HepG2 (cell line): ENCODE measurements around the gene RNASE8. TPM values are rescaled to one million over a fixed set of nuclear protein-coding genes. Genes with fewer than 3 reads are reported as not detected.

Experiments
- ADNP ChIP-seq: sonication (generic); formaldehyde crosslinking; IDR thresholded peaks from 2 replicates; pipeline ENCODE4 v1.4.0; 2020; ENCODE audit warnings: missing genetic modification reagents
- ARID5B ChIP-seq: IDR thresholded peaks from 2 replicates; pipeline ENCODE4 v1.4.0; 2020; ENCODE audit warnings: mild to moderate bottlenecking, missing genetic modification reagents
- CREM ChIP-seq, 2 experiments: sonication (generic) in 1 of 2; formaldehyde crosslinking in 1 of 2; IDR thresholded peaks; 2 replicates each; pipeline versions ENCODE4 v1.4.0 to v1.6.1; 2016 to 2020; ENCODE audit warnings: antibody characterized with exemption in 1 of 2, mild to moderate bottlenecking in 1 of 2, missing genetic modification reagents in 1 of 2
- ELF3 ChIP-seq: IDR thresholded peaks from 2 replicates; pipeline ENCODE4 v1.6.1; 2016; ENCODE audit warnings: missing genetic modification reagents, missing compliant biosample characterization
- FOXA1 ChIP-seq, 2 experiments: fragments of 450-650 bp in 1 of 2; sonication (generic) in 1 of 2; formaldehyde crosslinking in 1 of 2; IDR thresholded peaks; 2 replicates each; pipeline versions ENCODE4 v1.4.0 to v1.6.1; 2016 to 2020; ENCODE audit warnings: missing genetic modification reagents in 1 of 2
- FOXA3 ChIP-seq: IDR thresholded peaks from 2 replicates; pipeline ENCODE4 v1.6.1; 2016; ENCODE audit warnings: missing genetic modification reagents, missing compliant biosample characterization
- FOXP1 ChIP-seq, 2 experiments: fragments of 450-650 bp in 1 of 2; IDR thresholded peaks; 2 replicates each; pipeline ENCODE4 v1.6.1; 2017 to 2018; ENCODE audit warnings: antibody characterized with exemption in 1 of 2
- HIVEP1 ChIP-seq: sonication (generic); formaldehyde crosslinking; IDR thresholded peaks from 2 replicates; pipeline ENCODE4 v1.4.0; 2020; ENCODE audit warnings: mild to moderate bottlenecking, missing genetic modification reagents
- MED8 ChIP-seq: sonication (generic); formaldehyde crosslinking; IDR thresholded peaks from 2 replicates; pipeline ENCODE4 v1.8.1; 2023; ENCODE audit warnings: mild to moderate bottlenecking, missing genetic modification reagents; ENCODE audit not compliant: insufficient replicate concordance
- MTF1 ChIP-seq: sonication (generic); formaldehyde crosslinking; IDR thresholded peaks from 2 replicates; pipeline ENCODE4 v1.5.0; 2020; ENCODE audit warnings: missing genetic modification reagents
- MYNN ChIP-seq: sonication (generic); formaldehyde crosslinking; IDR thresholded peaks from 2 replicates; pipeline ENCODE4 v1.4.0; 2020; ENCODE audit warnings: mild to moderate bottlenecking, low read depth, missing genetic modification reagents
- PLSCR1 ChIP-seq: sonication (generic); formaldehyde crosslinking; IDR thresholded peaks from 2 replicates; pipeline ENCODE4 v1.5.0; 2020; ENCODE audit warnings: missing genetic modification reagents, mild to moderate bottlenecking, borderline replicate concordance
- PRDM4 ChIP-seq: sonication (generic); formaldehyde crosslinking; IDR thresholded peaks from 2 replicates; pipeline ENCODE4 v1.9.0; 2021; ENCODE audit warnings: missing genetic modification reagents, borderline replicate concordance
- SAP130 ChIP-seq: IDR thresholded peaks from 2 replicates; pipeline ENCODE4 v1.6.1; 2016; ENCODE audit warnings: low read depth
- SOX13 ChIP-seq, 3 experiments: fragments of 450-650 bp in 1 of 3; sonication (generic) in 1 of 3; formaldehyde crosslinking in 1 of 3; IDR thresholded peaks in 2 of 3; conservative IDR thresholded peaks in 1 of 3; 2 replicates each; pipeline versions ENCODE4 v1.5.0 to v1.6.1; 2016 to 2020; ENCODE audit warnings: antibody characterized with exemption in 1 of 3, mild to moderate bottlenecking in 1 of 3, missing compliant biosample characterization in 1 of 3, missing genetic modification reagents in 1 of 3, moderate library complexity in 1 of 3
- ZNF205 ChIP-seq: IDR thresholded peaks from 2 replicates; pipeline ENCODE4 v1.6.1; 2018; ENCODE audit warnings: missing biosample characterization, missing genetic modification reagents
- ZNF280B ChIP-seq: sonication (generic); formaldehyde crosslinking; IDR thresholded peaks from 2 replicates; pipeline ENCODE4 v1.5.0; 2020; ENCODE audit warnings: missing genetic modification reagents, mild to moderate bottlenecking, borderline replicate concordance
- ZNF282 ChIP-seq: fragments of 450-650 bp; IDR thresholded peaks from 2 replicates; pipeline ENCODE4 v1.6.1; 2018; ENCODE audit not compliant: partially characterized antibody
- ZNF563 ChIP-seq: sonication (generic); formaldehyde crosslinking; IDR thresholded peaks from 2 replicates; pipeline ENCODE4 v1.8.0; 2022; ENCODE audit warnings: mild to moderate bottlenecking, moderate library complexity, missing genetic modification reagents
- ZNF589 ChIP-seq: sonication (generic); formaldehyde crosslinking; conservative IDR thresholded peaks from 2 replicates; pipeline ENCODE4 v1.8.0; 2022; ENCODE audit warnings: mild to moderate bottlenecking, moderate library complexity, missing genetic modification reagents
- ZNF782 ChIP-seq: sonication (generic); formaldehyde crosslinking; IDR thresholded peaks from 2 replicates; pipeline ENCODE4 v1.4.0; 2020; ENCODE audit warnings: missing genetic modification reagents, mild to moderate bottlenecking, borderline replicate concordance
- polyA plus RNA-seq, 8 experiments: library from polyadenylated mRNA; depleted of rRNA in 3 of 8; stranded (reverse) in 7 of 8; unstranded in 1 of 8; fragments of >200 nt; fragmentation: Illumina TruSeq in 4 of 8; extraction: Trizol in 4 of 8; gene quantifications; 2 replicates each; pipeline versions ENCODE4 v1.2.1 to v1.2.3, GENCODE V29; 2011 to 2016; ENCODE audit warnings: low read depth in 4 of 8, missing spikeins in 1 of 8, mixed read lengths in 1 of 8; ENCODE audit not compliant: insufficient read depth in 1 of 8
- total RNA-seq, 5 experiments: library from RNA; depleted of rRNA; stranded (reverse); fragments of >200 nt; fragmentation: Illumina TruSeq; extraction: Trizol; gene quantifications; 2 replicates each; pipeline ENCODE4 v1.2.3, GENCODE V29; 2016; ENCODE audit warnings: low read depth in 1 of 5

The RNASE8 gene
- total and polyA plus RNA-seq, 2 of the 13 experiments (the other 11 are each of a cell fraction or from before 2014, with no cell fraction given) = not detected

- no peak for TF ChIP-seq FOXA1 (IDR thresholded peaks at IDR 0.05)
- peak; percentile 32; the same call in 1 of the 2 replicates for TF ChIP-seq FOXA1 (CRISPR knock-in tag; IDR thresholded peaks at IDR 0.05)
- no peak for TF ChIP-seq ZNF782 (CRISPR knock-in tag)
- no peak for TF ChIP-seq PLSCR1 (CRISPR knock-in tag)
- TF ChIP-seq HIVEP1 (CRISPR knock-in tag) = no peak
- no peak for TF ChIP-seq MYNN (CRISPR knock-in tag)
- TF ChIP-seq ZNF563 = no peak
- TF ChIP-seq SAP130 (CRISPR knock-in tag) = peak; percentile 39
- no peak for TF ChIP-seq MED8
- TF ChIP-seq MTF1 (CRISPR knock-in tag) = no peak
- TF ChIP-seq ZNF589 (CRISPR knock-in tag) = 0 out of 2 replicates have a peak, but pooled peaks have one; percentile 48
- TF ChIP-seq ZNF282 = no peak
- no peak for TF ChIP-seq ADNP (CRISPR knock-in tag)
- TF ChIP-seq ARID5B (CRISPR knock-in tag) = peak; percentile 79
- TF ChIP-seq PRDM4 (CRISPR knock-in tag) = no peak
- no peak for TF ChIP-seq ZNF280B
- peak; percentile 35; the same call in 1 of the 2 replicates for TF ChIP-seq FOXA3 (CRISPR knock-in tag)
- peak; percentile 93 for TF ChIP-seq SOX13 (IDR thresholded peaks at IDR 0.05)
- peak in 1 of 2 experiments; percentile 99; a peak in 2 of 4 replicates for TF ChIP-seq SOX13 (CRISPR knock-in tag; conservative IDR thresholded peaks at IDR 0.05 in 1 of 2, IDR thresholded peaks at IDR 0.05 in 1 of 2)
- peak; percentile 63; the same call in 1 of the 2 replicates for TF ChIP-seq CREM (IDR thresholded peaks at IDR 0.05)
- TF ChIP-seq CREM (CRISPR knock-in tag; IDR thresholded peaks at IDR 0.05) = no peak
- 0 out of 2 replicates have a peak, but pooled peaks have one; percentile 30 for TF ChIP-seq ZNF205 (CRISPR knock-in tag)
- TF ChIP-seq FOXP1 (IDR thresholded peaks at IDR 0.05) = no peak
- peak; percentile 65; the same call in 1 of the 2 replicates for TF ChIP-seq FOXP1 (CRISPR knock-in tag; IDR thresholded peaks at IDR 0.05)
- TF ChIP-seq ELF3 (CRISPR knock-in tag) = peak; percentile 77; the same call in 1 of the 2 replicates
Observed at GRCh38 chr14:21048638-21049037, 9.0 kb upstream of the RNASE8 start (continued).
